ENCODE measurements around the gene TBCE. TPM values are rescaled to one million over a fixed set of nuclear protein-coding genes. Genes with fewer than 3 reads are reported as not detected.

The TBCE gene, protein sequence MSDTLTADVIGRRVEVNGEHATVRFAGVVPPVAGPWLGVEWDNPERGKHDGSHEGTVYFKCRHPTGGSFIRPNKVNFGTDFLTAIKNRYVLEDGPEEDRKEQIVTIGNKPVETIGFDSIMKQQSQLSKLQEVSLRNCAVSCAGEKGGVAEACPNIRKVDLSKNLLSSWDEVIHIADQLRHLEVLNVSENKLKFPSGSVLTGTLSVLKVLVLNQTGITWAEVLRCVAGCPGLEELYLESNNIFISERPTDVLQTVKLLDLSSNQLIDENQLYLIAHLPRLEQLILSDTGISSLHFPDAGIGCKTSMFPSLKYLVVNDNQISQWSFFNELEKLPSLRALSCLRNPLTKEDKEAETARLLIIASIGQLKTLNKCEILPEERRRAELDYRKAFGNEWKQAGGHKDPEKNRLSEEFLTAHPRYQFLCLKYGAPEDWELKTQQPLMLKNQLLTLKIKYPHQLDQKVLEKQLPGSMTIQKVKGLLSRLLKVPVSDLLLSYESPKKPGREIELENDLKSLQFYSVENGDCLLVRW
- total RNA-seq: 25.1 and 28.2 TPM in 2 replicates

DNA sequence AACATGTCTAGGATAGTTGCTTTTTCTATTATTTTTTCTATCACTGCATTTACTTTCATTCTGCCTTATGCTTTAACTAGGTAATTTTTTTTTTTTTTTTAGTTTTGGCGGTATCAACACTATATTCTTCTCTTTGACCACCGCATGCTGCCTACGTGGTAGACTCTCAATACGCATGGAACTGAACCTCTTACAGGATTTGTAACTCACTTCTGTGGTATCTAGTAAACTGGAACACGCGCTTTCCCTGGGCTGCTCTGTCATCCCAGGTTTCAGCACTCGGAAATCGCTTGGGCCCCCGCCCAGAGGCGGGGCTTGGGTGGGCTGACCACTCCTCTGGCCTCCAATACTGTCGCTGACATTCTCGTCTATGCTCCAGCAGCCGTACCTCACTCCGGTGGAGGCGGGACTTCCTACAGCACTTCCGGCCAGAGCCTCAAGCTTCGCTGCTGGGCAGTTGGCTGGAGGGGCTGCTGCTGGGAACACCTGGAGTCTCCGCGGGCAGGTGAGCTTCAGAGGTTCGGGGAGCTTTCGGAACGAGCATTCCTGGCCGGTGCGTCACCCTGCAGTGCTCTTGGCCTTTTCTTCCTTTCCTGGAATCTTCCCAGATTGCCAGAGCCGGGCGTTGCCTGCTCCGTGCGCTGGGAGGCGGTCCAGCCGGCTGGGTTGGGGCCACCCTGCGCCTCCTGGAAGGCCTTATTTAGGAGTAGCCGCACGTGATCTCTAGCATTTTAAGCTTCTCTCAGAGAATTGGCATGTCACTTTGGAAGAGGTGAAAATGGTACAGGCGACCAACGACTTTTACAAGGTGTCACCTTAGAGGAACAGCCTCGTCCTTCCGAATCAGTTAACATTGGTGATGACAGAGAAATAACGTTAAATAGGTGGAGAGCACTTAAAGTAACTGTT is at the start of gene TBCE:
Gene TBCE, plus strand, starts transcription at position 428 of the 909 bp plus-strand sequence. CDS start 12,623 bp downstream, outside the sequence.
- intact Hi-C loops (cut with micrococcal nuclease): loop anchor here (1.0 kb wide), 3 partner anchors 39 to 206 kb away; partner anchors contain the start of genes ARID4B, B3GALNT2, GGPS1 and RBM34

DNA sequence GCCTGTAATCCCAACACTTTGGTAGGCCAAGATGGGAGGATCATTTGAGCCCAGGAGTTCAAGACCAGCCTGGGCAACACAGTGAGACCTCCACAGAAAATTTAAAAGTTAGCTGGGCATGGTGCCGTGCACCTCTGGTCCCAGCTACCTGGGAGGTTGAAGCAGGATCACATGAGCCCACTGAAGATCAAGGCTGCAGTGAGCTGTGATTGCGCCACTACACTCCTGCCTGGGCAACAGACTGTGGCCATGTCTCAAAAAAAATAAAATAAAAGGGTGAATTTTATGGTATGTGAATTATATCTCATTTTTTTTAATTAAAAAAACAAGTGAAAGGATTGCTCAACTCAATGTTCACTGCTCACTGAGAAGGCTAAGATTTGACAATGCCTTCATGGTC is 48.0 kb upstream of the TBCE start:
- intact Hi-C loops (cut with micrococcal nuclease): no loop called here

DNA sequence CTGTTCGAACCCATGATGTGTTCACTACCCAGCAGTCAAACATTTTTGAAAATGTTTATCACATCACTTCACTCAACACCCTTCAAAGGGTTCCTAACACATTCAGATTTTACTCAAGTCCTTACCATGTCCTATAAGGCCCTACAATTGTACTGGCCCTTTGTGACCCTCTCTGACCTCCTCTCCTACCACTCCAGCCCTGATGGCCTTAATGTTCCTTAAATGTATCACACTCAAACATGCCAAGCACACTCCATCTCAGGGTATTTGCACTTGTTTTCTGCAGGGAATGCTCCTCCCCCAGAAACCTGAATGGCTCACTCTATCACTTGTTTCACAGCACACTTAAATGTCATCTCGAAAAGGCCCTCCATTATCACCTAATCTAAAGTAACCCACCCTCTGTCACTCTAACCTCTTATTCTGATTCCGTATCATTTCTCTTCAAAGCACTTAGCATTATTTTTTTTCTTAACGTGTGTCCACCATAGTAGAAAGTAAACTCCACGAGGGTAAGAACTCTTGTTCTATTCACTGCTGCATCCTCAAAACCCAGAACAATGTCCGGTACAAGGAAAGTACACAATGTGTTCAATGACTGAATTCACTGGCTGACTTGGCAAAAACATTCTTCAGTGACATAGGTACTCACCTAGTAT is 46.6 kb upstream of the TBCE start:
- intact Hi-C loops (cut with micrococcal nuclease): no loop called here

DNA sequence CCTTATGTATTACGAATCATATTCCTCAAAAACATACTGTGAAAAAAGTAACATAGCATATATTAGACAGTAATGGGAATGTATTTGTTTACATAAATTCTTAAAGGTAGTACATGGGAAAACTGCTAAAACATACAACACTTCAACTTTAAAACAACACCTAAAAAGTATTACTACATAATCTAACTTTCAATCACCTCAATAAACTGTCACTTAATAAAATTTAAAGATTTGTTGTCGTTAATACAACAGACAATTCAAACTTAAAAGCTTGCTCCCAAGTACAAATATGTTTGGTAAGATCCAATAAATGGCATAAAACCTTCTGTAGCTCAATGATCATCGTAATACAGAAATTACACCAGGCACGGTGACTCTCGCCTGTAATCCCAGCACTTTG is 42.9 kb upstream of the TBCE start:
- intact Hi-C loops (cut with micrococcal nuclease): no loop called here

DNA sequence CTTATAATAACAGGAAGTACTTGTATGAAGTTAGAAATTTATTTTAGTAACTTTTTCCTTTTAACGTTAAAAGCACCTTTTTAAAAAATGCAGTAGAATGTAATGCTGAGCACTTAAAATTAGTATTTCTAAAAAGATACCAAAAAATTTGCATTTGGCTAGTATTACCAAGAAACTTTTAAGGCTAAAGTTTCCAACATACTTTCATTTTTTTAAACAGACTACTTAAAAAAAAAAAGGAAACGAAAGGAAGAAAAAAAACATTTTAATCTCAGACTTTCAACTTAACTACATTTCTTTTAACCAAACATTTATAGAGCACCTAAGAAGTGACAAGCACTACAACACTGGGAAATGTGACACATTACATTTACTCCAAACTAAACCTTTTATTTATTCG is 42.1 kb upstream of the TBCE start:
- intact Hi-C loops (cut with micrococcal nuclease): loop anchor here (5.0 kb wide), 3 partner anchors 118 to 848 kb away; partner anchors contain the start of gene TARBP1

DNA sequence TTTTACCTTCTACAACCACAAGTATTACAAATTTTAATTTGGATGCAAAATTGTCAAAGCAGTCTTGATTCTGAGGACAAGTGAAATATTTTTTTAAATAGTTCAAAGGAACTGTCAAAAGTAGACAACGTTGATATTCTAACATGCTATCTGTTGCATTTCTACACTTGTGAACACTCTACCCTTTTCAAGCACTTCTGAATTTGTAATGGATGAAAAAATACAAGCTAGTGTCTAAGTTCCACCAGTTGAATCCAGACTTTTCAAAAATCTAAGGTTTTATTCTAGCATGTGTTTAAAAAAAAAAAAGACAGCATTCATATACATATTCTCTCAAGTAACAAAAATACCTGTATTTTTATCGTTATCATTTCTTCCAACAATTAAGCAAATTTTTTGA is 41.4 kb upstream of the TBCE start:
- intact Hi-C loops (cut with micrococcal nuclease): loop anchor here (2.0 to 5.0 kb wide), 4 partner anchors 21 to 849 kb away; partner anchors contain the start of gene TARBP1

DNA sequence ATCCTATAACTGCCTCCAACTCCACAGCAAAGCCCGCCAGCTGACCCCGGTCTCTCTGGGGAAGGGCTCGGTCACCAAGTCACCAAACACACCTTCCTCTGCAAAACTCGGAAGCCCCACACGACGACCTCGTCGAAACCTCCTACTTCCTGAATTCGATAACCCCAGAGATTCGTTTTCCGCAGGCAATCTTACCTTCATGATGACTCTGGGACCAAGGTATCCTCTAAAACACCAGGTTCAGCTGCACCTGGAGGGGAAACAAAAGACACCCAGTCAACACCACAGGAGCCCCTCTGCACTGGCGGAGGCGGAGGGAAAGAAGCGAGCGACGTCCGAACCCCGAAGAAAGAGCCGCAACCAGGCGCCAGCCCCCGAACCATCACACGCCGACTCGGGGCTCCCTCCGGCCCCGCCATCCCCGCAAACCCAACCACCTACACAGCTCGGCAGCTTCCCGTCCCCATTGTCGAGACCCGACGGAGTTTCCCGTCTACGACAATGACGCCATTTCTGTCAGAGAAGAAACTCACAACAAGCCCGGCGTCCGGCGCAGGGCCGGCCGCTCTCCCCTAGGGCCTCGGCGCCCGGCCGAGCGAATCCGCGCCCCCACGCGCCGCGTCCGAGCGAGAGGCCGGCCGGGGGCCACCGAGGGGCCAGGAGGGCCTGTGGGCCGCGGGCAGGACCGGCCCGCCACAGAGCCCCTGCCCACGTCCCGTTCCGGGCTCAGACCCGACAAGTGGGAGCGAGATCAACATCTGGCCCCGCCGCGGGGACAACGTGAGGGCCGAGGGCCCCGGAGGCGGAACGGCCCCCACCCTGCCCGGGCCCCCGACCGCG is 40.3 kb upstream of the TBCE start:
- intact Hi-C loops (cut with micrococcal nuclease): loop anchor here (2.0 to 5.0 kb wide), 4 partner anchors 22 to 850 kb away; partner anchors contain the start of gene TARBP1

DNA sequence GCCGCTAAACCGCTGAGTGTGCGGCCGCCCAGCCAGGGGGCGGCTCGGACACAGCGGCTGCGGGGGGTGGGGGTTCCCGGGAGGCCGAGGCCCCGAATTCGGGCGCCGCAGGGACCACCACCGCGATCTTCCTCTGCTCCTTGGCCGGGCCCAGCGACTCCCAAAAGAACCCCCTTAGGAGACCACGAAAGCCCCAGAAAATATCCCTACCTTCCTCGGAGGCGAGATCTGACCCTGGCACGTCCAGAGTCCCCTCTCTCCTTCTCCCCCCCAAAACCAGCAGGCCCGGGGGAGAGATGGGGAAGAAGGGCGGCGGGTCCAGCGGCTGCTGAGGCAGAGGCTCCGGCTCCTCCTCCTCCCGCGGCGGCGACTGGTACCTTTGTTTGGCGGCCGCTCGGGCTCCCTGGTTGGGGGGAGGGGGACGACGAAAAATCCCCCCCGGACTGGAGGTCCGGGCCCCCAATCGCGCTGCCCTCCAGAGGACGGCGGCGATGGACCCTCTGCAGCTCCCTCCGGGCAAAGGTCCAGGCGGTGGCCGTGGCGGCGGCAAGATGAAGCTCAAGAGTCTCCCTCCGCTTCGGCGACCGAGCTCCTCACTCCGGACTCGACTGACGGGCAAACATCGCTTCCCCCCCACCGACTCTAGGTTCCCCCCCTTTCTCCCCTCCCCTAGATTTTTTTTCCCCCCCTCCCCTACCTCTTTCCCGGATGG is 39.5 kb upstream of the TBCE start, which contains the start of gene ARID4B:
Gene ARID4B, minus strand, starts transcription at position 621 of the 712 bp plus-strand sequence. CDS start 1,260 bp downstream, outside the sequence.
- intact Hi-C loops (cut with micrococcal nuclease): loop anchor here (1.0 to 5.0 kb wide), 18 partner anchors 10 to 954 kb away; partner anchors contain the start of genes B3GALNT2, COA6, IRF2BP2 and RBM34

DNA sequence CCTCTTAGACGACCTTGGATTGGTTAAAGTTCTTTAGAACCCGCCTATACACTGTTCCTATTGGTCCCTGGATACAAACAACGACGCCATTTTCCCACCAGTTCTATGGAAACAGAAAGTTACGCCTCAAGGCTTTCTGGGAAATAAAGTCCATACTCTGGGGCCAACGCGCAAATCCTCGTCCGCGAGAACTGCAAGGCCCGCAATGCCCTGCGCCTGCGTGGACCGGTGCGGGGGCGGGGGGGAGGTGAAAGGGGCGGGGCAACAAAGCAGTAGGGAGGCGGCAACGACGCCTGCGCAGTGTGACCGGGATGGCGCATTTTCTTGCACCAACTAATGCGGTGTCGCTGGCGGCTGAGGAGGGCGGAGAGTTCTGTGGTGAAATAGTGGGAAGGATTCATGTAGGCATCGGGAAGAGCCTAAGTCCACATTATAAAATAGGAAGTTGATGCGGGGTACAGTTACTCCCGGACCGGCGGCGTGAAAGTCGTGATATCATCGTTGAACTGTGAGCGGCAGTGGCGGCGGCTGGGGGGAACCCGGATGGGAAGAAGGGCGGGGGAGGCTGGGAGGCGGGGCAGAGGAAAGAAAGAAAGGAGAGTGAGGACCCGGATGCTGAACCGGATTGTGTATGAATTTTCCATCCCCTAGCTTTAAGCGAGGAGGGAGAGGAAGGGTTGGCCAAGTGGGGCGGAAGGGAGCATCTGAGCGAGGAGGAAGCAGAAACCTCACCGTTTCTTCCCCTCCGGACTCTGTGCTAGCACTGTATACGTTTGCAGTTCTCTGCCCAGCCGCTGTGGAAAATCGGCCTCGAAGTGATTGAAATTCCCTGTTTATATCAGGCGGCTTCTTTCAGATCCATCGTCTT is 38.7 kb upstream of the TBCE start, which contains the start of gene GGPS1:
Gene GGPS1, plus strand, starts transcription at position 300 of the 868 bp plus-strand sequence. CDS start 6,695 bp downstream, outside the sequence.
- intact Hi-C loops (cut with micrococcal nuclease): loop anchor here (1.0 to 5.0 kb wide), 17 partner anchors 9 to 955 kb away; partner anchors contain the start of genes B3GALNT2, COA6, IRF2BP2 and RBM34

DNA sequence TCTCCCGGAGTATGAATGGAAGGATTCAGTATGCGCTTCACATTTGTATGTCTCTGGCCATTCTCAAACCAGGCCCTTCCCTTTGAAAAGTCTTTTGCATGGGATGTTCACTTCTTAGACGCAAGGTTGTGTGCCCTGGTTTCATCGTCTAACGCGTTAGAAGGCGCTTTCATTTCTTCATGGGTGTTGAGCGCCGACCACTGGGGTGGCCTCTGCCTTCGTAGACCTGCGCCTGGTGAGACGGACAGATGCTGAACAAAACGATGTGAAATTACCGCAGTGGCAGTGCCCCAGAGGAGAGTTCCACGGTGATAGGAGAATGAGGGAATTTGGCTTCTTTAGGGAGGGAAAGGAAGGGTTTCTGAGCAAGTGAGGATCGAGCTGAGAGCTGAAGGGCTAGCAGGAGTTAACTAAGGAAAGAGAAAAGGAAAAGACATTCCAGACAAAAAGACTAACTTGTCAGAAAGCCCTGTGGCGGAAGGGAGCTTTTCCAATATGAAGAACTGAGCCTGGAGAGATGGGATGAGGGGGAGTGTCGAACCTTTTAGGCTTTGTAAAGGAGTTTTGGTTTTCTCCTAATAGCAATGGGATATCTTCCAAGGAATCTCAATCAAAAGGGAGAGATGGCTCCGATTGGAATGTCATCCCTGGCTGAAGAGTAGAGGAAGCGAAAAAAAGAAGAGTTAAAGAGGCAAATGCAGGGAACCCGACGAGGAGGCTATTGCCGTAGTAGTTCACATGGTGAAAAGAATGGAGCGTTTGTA is 37.9 kb upstream of the TBCE start:
- intact Hi-C loops (cut with micrococcal nuclease): loop anchor here (2.0 to 5.0 kb wide), 8 partner anchors 77 to 852 kb away; partner anchors contain the start of gene TARBP1

DNA sequence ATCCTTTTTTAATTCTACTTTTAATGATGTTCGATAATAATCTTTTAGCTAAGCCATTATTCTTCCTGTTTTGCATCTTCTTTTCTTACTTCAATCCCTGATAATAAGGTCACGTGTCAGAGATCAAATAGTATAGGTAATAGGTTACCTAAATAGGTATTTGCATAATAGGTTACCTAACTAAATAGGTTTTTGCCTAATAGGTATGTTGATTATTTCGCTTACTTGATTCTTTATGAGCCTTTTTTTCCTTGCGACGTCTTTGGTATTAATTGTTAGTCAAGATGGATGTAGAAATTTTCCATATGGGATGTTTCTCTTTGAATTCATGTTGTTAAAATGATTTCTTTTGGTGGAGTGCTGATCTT is 36.3 kb upstream of the TBCE start:
- intact Hi-C loops (cut with micrococcal nuclease): no loop called here

DNA sequence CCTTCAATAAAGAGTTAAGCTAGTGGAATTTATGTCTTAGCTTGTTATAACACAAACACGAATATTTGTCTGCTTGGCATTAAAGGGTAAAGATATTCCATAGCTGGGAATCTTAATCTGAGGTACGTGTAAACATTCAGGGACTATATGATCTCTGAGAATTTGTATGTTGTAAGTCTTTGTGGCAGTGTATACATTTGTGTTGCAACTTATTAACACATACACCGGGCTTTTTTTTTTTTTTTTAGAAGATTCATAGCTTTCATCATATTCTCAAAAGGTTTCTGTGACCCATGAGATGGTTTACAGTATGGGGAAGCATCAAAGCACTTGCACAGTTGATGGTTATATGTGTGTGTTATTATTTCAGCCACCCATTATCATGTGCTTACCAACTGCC is 35.8 kb upstream of the TBCE start:
- intact Hi-C loops (cut with micrococcal nuclease): no loop called here

DNA sequence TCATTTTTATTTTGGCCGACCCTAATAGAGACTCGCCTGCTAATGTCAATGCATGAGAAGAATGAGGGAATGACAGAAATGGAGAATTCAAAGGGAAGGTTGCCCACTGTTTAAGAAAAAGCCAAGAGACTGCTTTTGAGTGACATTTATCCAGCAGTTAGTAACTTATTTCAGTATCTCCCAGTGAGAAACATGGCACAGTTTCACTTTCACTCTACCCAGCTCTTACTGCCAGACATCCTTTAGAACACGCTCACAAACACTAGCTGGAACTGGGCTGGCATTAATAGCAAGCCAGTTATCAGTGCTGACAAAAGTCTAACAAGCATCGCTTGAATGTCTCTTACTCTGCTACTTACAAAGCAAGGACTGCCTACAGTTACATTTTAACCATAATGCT is 30.3 kb upstream of the TBCE start:
- intact Hi-C loops (cut with micrococcal nuclease): loop anchor here (1.0 kb wide), 1 partner anchor 9 kb away; the partner anchor contains the start of genes ARID4B and GGPS1

DNA sequence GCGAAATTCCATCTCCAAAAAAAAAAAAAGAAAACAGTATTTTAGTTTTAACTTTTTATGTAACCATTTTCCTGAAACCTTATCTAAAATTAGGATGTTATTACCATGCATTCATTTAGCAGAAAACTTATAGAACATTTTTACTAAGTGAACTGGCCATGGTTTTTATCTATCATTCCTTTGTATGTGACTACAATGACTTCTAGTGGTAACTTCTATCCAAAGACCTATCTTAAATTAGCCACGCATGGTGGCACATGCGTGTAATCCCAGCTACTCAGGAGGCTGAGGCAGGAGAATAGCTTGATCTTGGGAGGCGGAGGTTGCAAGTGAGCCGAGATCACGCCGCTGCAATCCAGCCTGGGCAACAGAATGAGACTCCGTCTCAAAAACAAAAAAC is 27.5 kb upstream of the TBCE start:
- intact Hi-C loops (cut with micrococcal nuclease): no loop called here

DNA sequence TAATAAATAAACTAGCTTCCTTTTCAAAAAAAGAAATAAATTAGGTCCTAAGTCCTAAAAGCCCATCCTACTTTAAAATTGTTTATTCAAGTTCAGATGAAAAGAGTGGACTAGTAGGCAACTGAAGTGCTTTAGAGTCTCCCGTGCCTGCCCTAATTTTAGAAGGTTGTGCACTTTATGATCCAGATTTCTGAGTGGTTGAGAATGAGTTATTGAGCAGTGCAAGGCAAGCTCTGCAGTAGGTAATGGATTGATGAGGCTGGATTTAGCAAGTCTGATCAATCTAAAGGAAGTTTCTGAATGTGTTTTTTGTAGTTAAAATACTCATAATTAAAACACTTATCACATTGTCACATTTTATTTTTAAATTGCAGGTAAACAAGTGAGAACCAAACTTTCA is 25.9 kb upstream of the TBCE start:
- intact Hi-C loops (cut with micrococcal nuclease): no loop called here

DNA sequence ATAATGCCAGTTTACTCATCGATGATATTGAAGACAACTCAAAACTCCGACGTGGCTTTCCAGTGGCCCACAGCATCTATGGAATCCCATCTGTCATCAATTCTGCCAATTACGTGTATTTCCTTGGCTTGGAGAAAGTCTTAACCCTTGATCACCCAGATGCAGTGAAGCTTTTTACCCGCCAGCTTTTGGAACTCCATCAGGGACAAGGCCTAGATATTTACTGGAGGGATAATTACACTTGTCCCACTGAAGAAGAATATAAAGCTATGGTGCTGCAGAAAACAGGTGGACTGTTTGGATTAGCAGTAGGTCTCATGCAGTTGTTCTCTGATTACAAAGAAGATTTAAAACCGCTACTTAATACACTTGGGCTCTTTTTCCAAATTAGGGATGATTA is 25.2 kb upstream of the TBCE start:
- intact Hi-C loops (cut with micrococcal nuclease): no loop called here

DNA sequence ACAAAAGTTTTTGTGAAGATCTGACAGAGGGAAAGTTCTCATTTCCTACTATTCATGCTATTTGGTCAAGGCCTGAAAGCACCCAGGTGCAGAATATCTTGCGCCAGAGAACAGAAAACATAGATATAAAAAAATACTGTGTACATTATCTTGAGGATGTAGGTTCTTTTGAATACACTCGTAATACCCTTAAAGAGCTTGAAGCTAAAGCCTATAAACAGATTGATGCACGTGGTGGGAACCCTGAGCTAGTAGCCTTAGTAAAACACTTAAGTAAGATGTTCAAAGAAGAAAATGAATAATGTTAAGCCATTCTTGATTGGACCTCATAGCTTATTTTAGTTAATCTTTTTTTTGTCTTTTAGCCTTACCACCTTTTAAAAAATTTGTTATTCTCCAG is 24.8 kb upstream of the TBCE start:
- intact Hi-C loops (cut with micrococcal nuclease): no loop called here
